K562 (cell line): ENCODE results near the gene SLC1A5. TPM values are rescaled to one million over a fixed set of nuclear protein-coding genes. Genes with fewer than 3 reads are reported as not detected.
A peak's percentile ranks its signal among the peaks of the same experiment; 100 is the strongest.

Experiments used
- ATAC-seq: fragments of 200-7000 bp; cut with Tn5 transposase; 3 replicates; pipeline ENCODE4 v1.9.1; 2020; ENCODE audit warnings: moderate library complexity
- Bru-seq: library from RNA; stranded (reverse); fragments of 400-500 nt; gene quantifications from one replicate; lab custom pipeline; 2021; lab: Mats Ljungman, UMichigan
- BruChase-seq, 2 experiments: library from RNA; stranded (reverse); fragments of 400-500 nt; gene quantifications; one replicate each; lab custom pipeline; 2021; lab: Mats Ljungman, UMichigan
- BruUV-seq: library from RNA; stranded (reverse); fragments of 400-500 nt; replicated peaks from 2 replicates; lab custom pipeline; 2021; lab: Mats Ljungman, UMichigan
- CTCF ChIA-PET: fragments of 300-600 bp; formaldehyde crosslinking; extraction: SDS; loops from one replicate; lab custom pipeline; 2021; ENCODE audit warnings: low intra/inter-chr PET ratio; lab: Yijun Ruan, JAX
- POLR2A ChIA-PET: fragments of 300-600, 350-650 bp; sonication (Branson Sonifier 250); formaldehyde crosslinking; extraction: SDS; loops from one replicate; lab custom pipeline; 2021; ENCODE audit warnings: antibody characterized with exemption, inconsistent platforms; lab: Yijun Ruan, JAX
- DNase-seq, 4 experiments: peaks; one replicate each; pipeline versions ENCODE4 v3.0.0 to v3.0.0-alpha.2; 2011 to 2018; ENCODE audit warnings: low spot score in 3 of 4, mixed read lengths in 3 of 4; ENCODE audit errors: extremely low read depth in 1 of 4
- FAIRE-seq: peaks from 2 replicates; lab custom pipeline; 2011; peaks lifted over from hg19 to GRCh38; lab: Jason Lieb, UNC
- H2AFZ ChIP-seq: 2 replicates; pipeline ENCODE4 v1.6.0; 2011; ENCODE audit warnings: low read depth, low read length, control low read depth, inconsistent platforms
- H3K27ac ChIP-seq: fragments of 200-600 bp; 3 replicates; pipeline ENCODE4 v1.8.0; 2011; ENCODE audit warnings: low read depth, mild to moderate bottlenecking, control low read depth, inconsistent platforms, low read length, moderate library complexity, mixed read lengths; ENCODE audit errors: extremely low read depth
- H3K27me3 ChIP-seq, 2 experiments: fragments of 300-600 bp in 1 of 2; 2 replicates in 1 of 2; 3 replicates in 1 of 2; pipeline versions ENCODE4 v1.6.0 to v1.8.0; 2011; ENCODE audit warnings: inconsistent platforms in 2 of 2, low read length in 2 of 2, mild to moderate bottlenecking in 1 of 2, mixed read lengths in 1 of 2, moderate library complexity in 1 of 2; ENCODE audit not compliant: control insufficient read depth in 2 of 2, insufficient read depth in 2 of 2
- H3K36me3 ChIP-seq: fragments of 300-600 bp; 3 replicates; pipeline ENCODE4 v1.8.0; 2011; ENCODE audit warnings: mild to moderate bottlenecking, low read length, inconsistent platforms; ENCODE audit not compliant: control insufficient read depth, insufficient read depth
- H3K4me1 ChIP-seq, 2 experiments: fragments of 200-600 bp in 1 of 2; replicated peaks in 1 of 2; 2 replicates in 1 of 2; 3 replicates in 1 of 2; pipeline versions ENCODE4 v1.5.1 to v1.8.0; 2011; ENCODE audit warnings: inconsistent platforms in 2 of 2, low read length in 2 of 2, mild to moderate bottlenecking in 1 of 2, mixed read lengths in 1 of 2, moderate library complexity in 1 of 2; ENCODE audit not compliant: control insufficient read depth in 2 of 2, insufficient read depth in 2 of 2
- H3K4me2 ChIP-seq: 2 replicates; pipeline ENCODE4 v1.6.1; 2011; ENCODE audit warnings: low read length, control low read depth, inconsistent platforms, mixed read lengths; ENCODE audit not compliant: insufficient read depth
- H3K4me3 ChIP-seq: fragments of 200-600 bp; sonication (generic), shearing (Covaris generic); 2 replicates; pipeline ENCODE4 v1.5.1; 2016; ENCODE audit warnings: control low read depth, inconsistent platforms
- H3K79me2 ChIP-seq: fragments of 200-600 bp; 3 replicates; pipeline ENCODE4 v1.8.0; 2011; ENCODE audit warnings: low read length, inconsistent platforms; ENCODE audit not compliant: control insufficient read depth, insufficient read depth
- H3K9ac ChIP-seq, 2 experiments: 2 replicates each; pipeline versions ENCODE4 v1.6.0 to v1.6.1; 2011; ENCODE audit warnings: low read depth in 2 of 2, low read length in 2 of 2, control low read depth in 1 of 2, inconsistent platforms in 1 of 2, mild to moderate bottlenecking in 1 of 2, mixed read lengths in 1 of 2; ENCODE audit not compliant: insufficient read depth in 1 of 2
- H3K9me1 ChIP-seq: one replicate; pipeline ENCODE4 v1.6.0; 2011; ENCODE audit warnings: inconsistent platforms, mild to moderate bottlenecking, low read length, moderate library complexity; ENCODE audit not compliant: control insufficient read depth, insufficient read depth
- H3K9me3 ChIP-seq: replicated peaks from 2 replicates; pipeline ENCODE4 v1.5.1; 2011; ENCODE audit warnings: low read depth, low read length, inconsistent platforms; ENCODE audit not compliant: control insufficient read depth, insufficient read depth
- H4K20me1 ChIP-seq: replicated peaks from 2 replicates; pipeline ENCODE4 v1.6.1; 2011; ENCODE audit warnings: low read length, inconsistent platforms, mixed read lengths; ENCODE audit not compliant: control insufficient read depth, insufficient read depth
- CC2D1A ChIP-seq: fragments of 450-650 bp; IDR thresholded peaks from 2 replicates; pipeline ENCODE4 v1.6.1; 2017; ENCODE audit warnings: mild to moderate bottlenecking
- HMG20B ChIP-seq: fragments of 250-450 bp; sonication (Bioruptor Pico); IDR thresholded peaks from 2 replicates; pipeline ENCODE4 v1.5.0; 2021; ENCODE audit warnings: mild to moderate bottlenecking
- JUND ChIP-seq, 2 experiments: IDR thresholded peaks; 2 replicates in 1 of 2; 3 replicates in 1 of 2; pipeline ENCODE4 v1.6.1; 2011; ENCODE audit warnings: borderline replicate concordance in 2 of 2, low read depth in 2 of 2, low read length in 2 of 2, improper control_type of control experiment in 1 of 2, missing biosample characterization in 1 of 2, missing genetic modification characterization in 1 of 2, missing genetic modification reagents in 1 of 2
- LEF1 ChIP-seq: fragments of 450-650 bp; IDR thresholded peaks from 2 replicates; pipeline ENCODE4 v1.6.1; 2016; ENCODE audit warnings: mild to moderate bottlenecking
- RBM34 ChIP-seq: fragments of 200-400 bp; formaldehyde crosslinking; IDR thresholded peaks from 2 replicates; pipeline ENCODE4 v1.6.1; 2018; ENCODE audit warnings: low read length, borderline replicate concordance; ENCODE audit not compliant: insufficient read depth
- SREBF1 ChIP-seq: fragments of 150-350 bp; IDR thresholded peaks from 2 replicates; pipeline ENCODE4 v1.6.1; 2014; ENCODE audit warnings: antibody characterized with exemption, low read depth, low read length, borderline replicate concordance
- SRSF1 ChIP-seq: fragments of 200-400 bp; formaldehyde crosslinking; IDR thresholded peaks from 2 replicates; pipeline ENCODE4 v1.6.1; 2017; ENCODE audit warnings: mild to moderate bottlenecking, low read depth, low read length, moderate library complexity
- TBP ChIP-seq: optimal IDR thresholded peaks from 2 replicates; pipeline ENCODE3; 2011; ENCODE audit warnings: low read depth, low read length, improper control_type of control experiment
- ZBTB1 ChIP-seq: sonication (generic); formaldehyde crosslinking; IDR thresholded peaks from 2 replicates; pipeline ENCODE4 v1.8.1; 2023; ENCODE audit warnings: missing genetic modification reagents, low read depth, mild to moderate bottlenecking, borderline replicate concordance
- ZNF79 ChIP-seq: fragments of 250-450 bp; sonication (Bioruptor Pico); IDR thresholded peaks from 2 replicates; pipeline ENCODE4 v1.4.0; 2020; ENCODE audit warnings: low read depth, mild to moderate bottlenecking, moderate library complexity
- WGBS: fragments of 100-300 bp; shearing (Covaris generic); methylation state at CpG from one replicate; pipeline ENCODE4 v1.1.6; 2016; ENCODE audit warnings: low coverage, mixed read lengths; ENCODE audit not compliant: insufficient coverage; ENCODE audit errors: missing lambda C conversion rate; 5-methylcytosine and 5-hydroxymethylcytosine counted together
- in situ Hi-C: fragments of 300-500 bp; cut with MboI; formaldehyde crosslinking; loops from 4 replicates; pipeline ENCODE4 v1.15.0; 2018; ENCODE audit warnings: inconsistent platforms, mixed read lengths
- intact Hi-C: fragments of 100-400 bp; cut with micrococcal nuclease; formaldehyde crosslinking; loops from 2 replicates; pipeline ENCODE4 v1.14.2; 2022
- long read RNA-seq, 3 experiments: library from polyadenylated mRNA in 2 of 3; library from RNA in 1 of 3; unstranded in 2 of 3; stranded (forward) in 1 of 3; transcript quantifications; one replicate each; pipeline ENCODE4 v2.0.0, GENCODE V29; 2019 to 2022
- polyA minus RNA-seq, 3 experiments: library from RNA; depleted of rRNA, polyadenylated mRNA; stranded (reverse); fragments of >200 nt; gene quantifications; 2 replicates each; pipeline ENCODE4 v1.2.3, GENCODE V29; 2011
- polyA plus RNA-seq, 8 experiments: library from polyadenylated mRNA; depleted of rRNA in 4 of 8; stranded (reverse) in 5 of 8; unstranded in 3 of 8; fragments of >200 nt; fragmentation: Nextera tagmentation in 2 of 8; fragmentation: Illumina TruSeq in 1 of 8; extraction: Ambion mirVana in 2 of 8; extraction: Trizol in 1 of 8; gene quantifications; 2 replicates each; pipeline versions ENCODE4 v1.2.1 to v1.2.3, GENCODE V29; 2011 to 2014; ENCODE audit warnings: inconsistent platforms in 1 of 8, missing spikeins in 1 of 8
- total RNA-seq, 7 experiments: library from RNA; depleted of rRNA in 6 of 7; stranded (reverse); fragments of >200 nt in 6 of 7; fragmentation: Illumina TruSeq in 2 of 7; extraction: Trizol in 2 of 7; gene quantifications; 2 replicates each; pipeline versions ENCODE4 v1.2.1 to v1.2.3, GENCODE V29; 2011 to 2021; ENCODE audit warnings: low replicate concordance in 1 of 7
- TF ChIP-seq, protein P1 (sequence below): fragments of 250-450 bp; sonication (Bioruptor Pico); IDR thresholded peaks from 2 replicates; pipeline ENCODE4 v1.5.0; 2021
- TF ChIP-seq, protein P2 (sequence below): fragments of 450-650 bp; IDR thresholded peaks from 2 replicates; pipeline ENCODE4 v1.7.0; 2016; ENCODE audit warnings: borderline replicate concordance

Gene SLC1A5
- 143 and 394 TPM in 2 replicates for total RNA-seq (2011; cell fraction: chromatin; rRNA removed; ENCODE audit: low replicate concordance)
- total RNA-seq (2011; cell fraction: nucleolus; rRNA removed) = 510 and 601 TPM in 2 replicates
- 377 and 409 TPM in 2 replicates for total RNA-seq (2011; cell fraction: nucleoplasm; rRNA removed)
- total RNA-seq (2014; rRNA removed) (257 and 266 TPM in 2 replicates), total RNA-seq (2014; rRNA removed; fragmentation: Illumina TruSeq; extraction: Trizol) (77.5 and 94.9 TPM in 2 replicates), total RNA-seq (2015; rRNA removed; fragmentation: Illumina TruSeq; extraction: Trizol) (113 and 122 TPM in 2 replicates), total RNA-seq (2021) (398 and 417 TPM in 2 replicates), polyA plus RNA-seq (2011; rRNA removed) (134 and 227 TPM in 2 replicates), polyA plus RNA-seq (2014; fragmentation: Illumina TruSeq; extraction: Trizol) (250 and 336 TPM in 2 replicates), polyA plus RNA-seq (2014; fragmentation: Nextera tagmentation; extraction: Ambion mirVana) (10 to 100 TPM; 31.2 to 42.0 TPM), polyA plus RNA-seq (2014; rRNA removed) (169 and 256 TPM in 2 replicates), polyA minus RNA-seq (2011; rRNA and poly(A)+ RNA removed) (150 and 164 TPM in 2 replicates), Bru-seq, nascent RNA (percentile 97 among the genes with signal in this experiment), BruChase-seq, experiment 1, labeled RNA remaining after a 2-hour chase (percentile 98 among the genes with signal in this experiment), BruChase-seq, experiment 2, labeled RNA remaining after a 6-hour chase (percentile 98 among the genes with signal in this experiment)
- polyA plus RNA-seq (2011; cell fraction: cytosol; rRNA removed) = 233 and 332 TPM in 2 replicates
- 141 and 179 TPM in 2 replicates for polyA plus RNA-seq (2011; cell fraction: nucleus; rRNA removed)
- 221 and 421 TPM in 2 replicates for polyA plus RNA-seq (2012)
- polyA minus RNA-seq (2011; cell fraction: cytosol; rRNA and poly(A)+ RNA removed) = 145 and 162 TPM in 2 replicates
- polyA minus RNA-seq (2011; cell fraction: nucleus; rRNA and poly(A)+ RNA removed) = 58.6 and 64.8 TPM in 2 replicates
- long read RNA-seq, experiment 1, transcript SLC1A5-205 (7 exons, 2,031 nt) = minor isoform, 14 of 1,071 reads
- long read RNA-seq, experiment 1, transcript SLC1A5-203 (8 exons, 2,882 nt) = major isoform, 719 of 1,071 reads
- long read RNA-seq, experiment 1, partial matches to known transcripts = 110 of 1,071 reads
- long read RNA-seq, experiment 1, other reads (novel, unspliced or antisense) = 223 of 1,071 reads
- long read RNA-seq, experiment 2, transcript SLC1A5-203 (8 exons, 2,882 nt) = major isoform, 352 of 535 reads
- long read RNA-seq, experiment 2, transcript SLC1A5-205 (7 exons, 2,031 nt) = minor isoform, 6 of 535 reads
- long read RNA-seq, experiment 2, partial matches to known transcripts = 62 of 535 reads
- long read RNA-seq, experiment 2, other reads (novel, unspliced or antisense) = 114 of 535 reads
- long read RNA-seq, experiment 3, transcript SLC1A5-203 (8 exons, 2,882 nt) = major isoform, 224 of 260 reads
- long read RNA-seq, experiment 3, transcript SLC1A5-205 (7 exons, 2,031 nt) = minor isoform, 5 of 260 reads
- long read RNA-seq, experiment 3, partial matches to known transcripts = 16 of 260 reads
- long read RNA-seq, experiment 3, other reads (novel, unspliced or antisense) = 14 of 260 reads

- Histone ChIP-seq H3K36me3 (peaks cover 33% of the 10 kb centered on the region), H3K9me1 (no peaks in the 10 kb centered on the region), H4K20me1 (peaks cover 34% of the 10 kb centered on the region), H2AFZ (peak within 1 kb of the TSS; percentile 79), H3K4me2 (peak within 1 kb of the TSS; percentile 92), H3K79me2 (peaks cover 52% of the 10 kb centered on the region), H3K4me1 (peaks cover 23 to 43% of the 10 kb centered on the region in 2 experiments), H3K4me3 (peak within 1 kb of the TSS; percentile 91), H3K9ac (peak within 1 kb of the TSS; percentile 99), H3K27me3 (no peaks in the 10 kb centered on the region), H3K9me3 (no peaks in the 10 kb centered on the region), H3K27ac (peak within 1 kb of the TSS; percentile 95)
- WGBS = 1% methylated on average over 45 of the region's 46 CpGs
- CTCF ChIA-PET = no interaction called here
- peak; percentile 98 to 99 (median 98) for DNase-seq
- in situ Hi-C loops (no loop called here), intact Hi-C loops (loop anchor here (5.0 kb wide), 1 partner anchor 39 kb away; no protein-coding TSS in a partner anchor)
- POLR2A ChIA-PET = interaction anchor here (0.5 to 5.9 kb wide), 31 partner anchors 10 to 1681 kb away, joined by 3 to 89 read pairs (median 4); partner anchors contain the start of genes PRKD2 and ZC3H4
- FAIRE-seq = peak; percentile 89
- BruUV-seq = no TSS peak
- peak; percentile 77 for ATAC-seq
- TF ChIP-seq HMG20B (CRISPR knock-in tag) = 0 out of 2 replicates have a peak, but pooled peaks have one; percentile 67
- 0 out of 2 replicates have a peak, but pooled peaks have one; percentile 21 for TF ChIP-seq SREBF1
- peak; percentile 52 for TF ChIP-seq CC2D1A
- peak; percentile 58 for TF ChIP-seq JUND (IDR thresholded peaks at IDR 0.05; ENCODE audit: borderline replicate concordance, low read depth, low read length)
- TF ChIP-seq JUND (tag; IDR thresholded peaks at IDR 0.05; ENCODE audit: borderline replicate concordance, low read depth, low read length) = no peak; the same call in 2 of the 3 replicates
- TF ChIP-seq, protein P1, sequence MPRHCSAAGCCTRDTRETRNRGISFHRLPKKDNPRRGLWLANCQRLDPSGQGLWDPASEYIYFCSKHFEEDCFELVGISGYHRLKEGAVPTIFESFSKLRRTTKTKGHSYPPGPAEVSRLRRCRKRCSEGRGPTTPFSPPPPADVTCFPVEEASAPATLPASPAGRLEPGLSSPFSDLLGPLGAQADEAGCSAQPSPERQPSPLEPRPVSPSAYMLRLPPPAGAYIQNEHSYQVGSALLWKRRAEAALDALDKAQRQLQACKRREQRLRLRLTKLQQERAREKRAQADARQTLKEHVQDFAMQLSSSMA (CRISPR knock-in tag) = no peak
- TF ChIP-seq ZBTB1 (CRISPR knock-in tag) = peak; percentile 83
- TF ChIP-seq, protein P2, sequence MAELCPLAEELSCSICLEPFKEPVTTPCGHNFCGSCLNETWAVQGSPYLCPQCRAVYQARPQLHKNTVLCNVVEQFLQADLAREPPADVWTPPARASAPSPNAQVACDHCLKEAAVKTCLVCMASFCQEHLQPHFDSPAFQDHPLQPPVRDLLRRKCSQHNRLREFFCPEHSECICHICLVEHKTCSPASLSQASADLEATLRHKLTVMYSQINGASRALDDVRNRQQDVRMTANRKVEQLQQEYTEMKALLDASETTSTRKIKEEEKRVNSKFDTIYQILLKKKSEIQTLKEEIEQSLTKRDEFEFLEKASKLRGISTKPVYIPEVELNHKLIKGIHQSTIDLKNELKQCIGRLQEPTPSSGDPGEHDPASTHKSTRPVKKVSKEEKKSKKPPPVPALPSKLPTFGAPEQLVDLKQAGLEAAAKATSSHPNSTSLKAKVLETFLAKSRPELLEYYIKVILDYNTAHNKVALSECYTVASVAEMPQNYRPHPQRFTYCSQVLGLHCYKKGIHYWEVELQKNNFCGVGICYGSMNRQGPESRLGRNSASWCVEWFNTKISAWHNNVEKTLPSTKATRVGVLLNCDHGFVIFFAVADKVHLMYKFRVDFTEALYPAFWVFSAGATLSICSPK = no peak
- TF ChIP-seq TBP = peak; percentile 99
- TF ChIP-seq SRSF1 = 0 out of 2 replicates have a peak, but pooled peaks have one; percentile 82
- no peak for TF ChIP-seq RBM34
- no peak for TF ChIP-seq LEF1
- TF ChIP-seq ZNF79 (CRISPR knock-in tag) = no peak
Measured at GRCh38 chr19:46788262-46788967, at the start of gene SLC1A5. SLC1A5 (minus strand) TSS chr19:46788594; CDS start chr19:46787965, 629 bp downstream.
